Measurements from ENCODE around the gene FANCC. TPM values are rescaled to one million over a fixed set of nuclear protein-coding genes. Genes with fewer than 3 reads are reported as not detected.

FANCC gene
- total and polyA plus RNA-seq, 4 donors, result 8.3 to 32.4 (median 11.5) TPM

DNA sequence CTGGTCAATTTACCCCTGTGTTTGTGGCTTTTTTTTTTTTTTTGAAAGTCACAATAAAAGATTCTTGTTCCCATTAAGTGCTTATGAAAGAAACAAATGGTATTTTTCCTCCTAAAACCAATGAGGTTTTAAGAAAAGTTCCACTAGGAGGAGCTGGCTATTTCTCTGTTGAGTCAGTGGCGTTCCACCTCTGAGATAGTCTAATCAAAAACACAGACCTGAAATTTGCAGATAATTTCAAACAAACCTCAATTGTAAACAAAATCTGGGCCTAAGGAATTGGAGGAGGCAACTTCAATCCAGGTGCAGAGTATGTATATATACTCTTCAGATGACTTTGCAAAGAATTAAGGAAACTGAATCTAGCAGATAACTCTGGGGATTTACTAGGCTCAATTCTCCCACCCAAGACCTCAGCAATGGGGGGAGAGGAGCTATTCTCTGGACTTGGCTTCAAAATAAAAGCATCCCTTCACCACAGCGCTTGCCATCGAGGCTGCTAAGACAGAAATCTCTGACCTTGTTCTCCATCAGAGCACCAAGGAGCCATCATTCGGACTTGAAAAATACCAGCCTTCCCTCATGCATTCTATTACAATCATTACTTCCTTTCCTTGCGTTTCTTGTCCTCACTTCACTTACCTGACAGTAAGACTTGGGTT, 52.4 kb downstream of the FANCC start:
- Histone ChIP-seq H3K36me3 (ENCODE audit: control insufficient read depth in 4 of 4, insufficient read depth in 3 of 4, low read depth in 1 of 4, low read length in 3 of 4) (no peaks in the 10 kb centered on the region), H3K9ac (ENCODE audit: low read depth in 1 of 2, low read length in 2 of 2) (no peak overlapping the region), H3K9me3 (ENCODE audit: control insufficient read depth in 4 of 4, low read length in 3 of 4) (no peaks in the 10 kb centered on the region), H3K27ac (ENCODE audit: low read depth in 1 of 2, low read length in 2 of 2) (no peak overlapping the region), H3K27me3 (ENCODE audit: control insufficient read depth in 4 of 4, insufficient read depth in 4 of 4, low read length in 3 of 4) (no peaks in the 10 kb centered on the region), H3K4me3 (ENCODE audit: low read depth in 1 of 3, low read length in 3 of 3) (no peak overlapping the region), H3K4me1 (ENCODE audit: control insufficient read depth in 4 of 4, insufficient read depth in 4 of 4, low read length in 3 of 4) (peaks cover 0 to 25% (median 14%) of the 10 kb centered on the region in 4 donors)
- no peak for DNase-seq (ENCODE audit: low spot score)
- TF ChIP-seq EGR1 (IDR thresholded peaks at IDR 0.05; ENCODE audit: low read depth in 2 of 2) (no peak), GABPA (IDR thresholded peaks at IDR 0.05 in 1 of 2, conservative IDR thresholded peaks at IDR 0.05 in 1 of 2) (no peak), NR2F2 (IDR thresholded peaks at IDR 0.05) (no peak), FOXA2 (IDR thresholded peaks at IDR 0.05) (no peak), RXRA (IDR thresholded peaks at IDR 0.05) (no peak), TAF1 (conservative IDR thresholded peaks at IDR 0.05) (no peak), RAD21 (IDR thresholded peaks at IDR 0.05) (peak; percentile 81 to 82), FOXA1 (IDR thresholded peaks at IDR 0.05) (no peak), JUND (IDR thresholded peaks at IDR 0.05) (no peak), HNF4G (IDR thresholded peaks at IDR 0.05) (no peak), HNF4A (conservative IDR thresholded peaks at IDR 0.05) (no peak), YY1 (IDR thresholded peaks at IDR 0.05) (no peak)
- TF ChIP-seq, protein P1, sequence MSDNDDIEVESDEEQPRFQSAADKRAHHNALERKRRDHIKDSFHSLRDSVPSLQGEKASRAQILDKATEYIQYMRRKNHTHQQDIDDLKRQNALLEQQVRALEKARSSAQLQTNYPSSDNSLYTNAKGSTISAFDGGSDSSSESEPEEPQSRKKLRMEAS (IDR thresholded peaks at IDR 0.05), result no peak
- TF ChIP-seq, protein P2, sequence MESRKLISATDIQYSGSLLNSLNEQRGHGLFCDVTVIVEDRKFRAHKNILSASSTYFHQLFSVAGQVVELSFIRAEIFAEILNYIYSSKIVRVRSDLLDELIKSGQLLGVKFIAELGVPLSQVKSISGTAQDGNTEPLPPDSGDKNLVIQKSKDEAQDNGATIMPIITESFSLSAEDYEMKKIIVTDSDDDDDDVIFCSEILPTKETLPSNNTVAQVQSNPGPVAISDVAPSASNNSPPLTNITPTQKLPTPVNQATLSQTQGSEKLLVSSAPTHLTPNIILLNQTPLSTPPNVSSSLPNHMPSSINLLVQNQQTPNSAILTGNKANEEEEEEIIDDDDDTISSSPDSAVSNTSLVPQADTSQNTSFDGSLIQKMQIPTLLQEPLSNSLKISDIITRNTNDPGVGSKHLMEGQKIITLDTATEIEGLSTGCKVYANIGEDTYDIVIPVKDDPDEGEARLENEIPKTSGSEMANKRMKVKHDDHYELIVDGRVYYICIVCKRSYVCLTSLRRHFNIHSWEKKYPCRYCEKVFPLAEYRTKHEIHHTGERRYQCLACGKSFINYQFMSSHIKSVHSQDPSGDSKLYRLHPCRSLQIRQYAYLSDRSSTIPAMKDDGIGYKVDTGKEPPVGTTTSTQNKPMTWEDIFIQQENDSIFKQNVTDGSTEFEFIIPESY (IDR thresholded peaks at IDR 0.05), result no peak
- TF ChIP-seq, protein P3, sequence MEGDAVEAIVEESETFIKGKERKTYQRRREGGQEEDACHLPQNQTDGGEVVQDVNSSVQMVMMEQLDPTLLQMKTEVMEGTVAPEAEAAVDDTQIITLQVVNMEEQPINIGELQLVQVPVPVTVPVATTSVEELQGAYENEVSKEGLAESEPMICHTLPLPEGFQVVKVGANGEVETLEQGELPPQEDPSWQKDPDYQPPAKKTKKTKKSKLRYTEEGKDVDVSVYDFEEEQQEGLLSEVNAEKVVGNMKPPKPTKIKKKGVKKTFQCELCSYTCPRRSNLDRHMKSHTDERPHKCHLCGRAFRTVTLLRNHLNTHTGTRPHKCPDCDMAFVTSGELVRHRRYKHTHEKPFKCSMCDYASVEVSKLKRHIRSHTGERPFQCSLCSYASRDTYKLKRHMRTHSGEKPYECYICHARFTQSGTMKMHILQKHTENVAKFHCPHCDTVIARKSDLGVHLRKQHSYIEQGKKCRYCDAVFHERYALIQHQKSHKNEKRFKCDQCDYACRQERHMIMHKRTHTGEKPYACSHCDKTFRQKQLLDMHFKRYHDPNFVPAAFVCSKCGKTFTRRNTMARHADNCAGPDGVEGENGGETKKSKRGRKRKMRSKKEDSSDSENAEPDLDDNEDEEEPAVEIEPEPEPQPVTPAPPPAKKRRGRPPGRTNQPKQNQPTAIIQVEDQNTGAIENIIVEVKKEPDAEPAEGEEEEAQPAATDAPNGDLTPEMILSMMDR (IDR thresholded peaks at IDR 0.05; ENCODE audit: low read depth, low read length, missing input control), result peak; percentile 41
- TF ChIP-seq, protein P4, sequence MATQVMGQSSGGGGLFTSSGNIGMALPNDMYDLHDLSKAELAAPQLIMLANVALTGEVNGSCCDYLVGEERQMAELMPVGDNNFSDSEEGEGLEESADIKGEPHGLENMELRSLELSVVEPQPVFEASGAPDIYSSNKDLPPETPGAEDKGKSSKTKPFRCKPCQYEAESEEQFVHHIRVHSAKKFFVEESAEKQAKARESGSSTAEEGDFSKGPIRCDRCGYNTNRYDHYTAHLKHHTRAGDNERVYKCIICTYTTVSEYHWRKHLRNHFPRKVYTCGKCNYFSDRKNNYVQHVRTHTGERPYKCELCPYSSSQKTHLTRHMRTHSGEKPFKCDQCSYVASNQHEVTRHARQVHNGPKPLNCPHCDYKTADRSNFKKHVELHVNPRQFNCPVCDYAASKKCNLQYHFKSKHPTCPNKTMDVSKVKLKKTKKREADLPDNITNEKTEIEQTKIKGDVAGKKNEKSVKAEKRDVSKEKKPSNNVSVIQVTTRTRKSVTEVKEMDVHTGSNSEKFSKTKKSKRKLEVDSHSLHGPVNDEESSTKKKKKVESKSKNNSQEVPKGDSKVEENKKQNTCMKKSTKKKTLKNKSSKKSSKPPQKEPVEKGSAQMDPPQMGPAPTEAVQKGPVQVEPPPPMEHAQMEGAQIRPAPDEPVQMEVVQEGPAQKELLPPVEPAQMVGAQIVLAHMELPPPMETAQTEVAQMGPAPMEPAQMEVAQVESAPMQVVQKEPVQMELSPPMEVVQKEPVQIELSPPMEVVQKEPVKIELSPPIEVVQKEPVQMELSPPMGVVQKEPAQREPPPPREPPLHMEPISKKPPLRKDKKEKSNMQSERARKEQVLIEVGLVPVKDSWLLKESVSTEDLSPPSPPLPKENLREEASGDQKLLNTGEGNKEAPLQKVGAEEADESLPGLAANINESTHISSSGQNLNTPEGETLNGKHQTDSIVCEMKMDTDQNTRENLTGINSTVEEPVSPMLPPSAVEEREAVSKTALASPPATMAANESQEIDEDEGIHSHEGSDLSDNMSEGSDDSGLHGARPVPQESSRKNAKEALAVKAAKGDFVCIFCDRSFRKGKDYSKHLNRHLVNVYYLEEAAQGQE (IDR thresholded peaks at IDR 0.05), result no peak
- TF ChIP-seq, protein P5, sequence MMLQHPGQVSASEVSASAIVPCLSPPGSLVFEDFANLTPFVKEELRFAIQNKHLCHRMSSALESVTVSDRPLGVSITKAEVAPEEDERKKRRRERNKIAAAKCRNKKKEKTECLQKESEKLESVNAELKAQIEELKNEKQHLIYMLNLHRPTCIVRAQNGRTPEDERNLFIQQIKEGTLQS (IDR thresholded peaks at IDR 0.05), result no peak
- 73% methylated on average over 5 of the region's 5 CpGs for WGBS

All from liver (tissue), 9 donors.